MM.1S (cell line): ENCODE measurements around the gene ADAMTS2.

Experiments used
- EZH2phosphoT487 ChIP-seq: fragments of 300-600 bp; sonication (generic); IDR thresholded peaks from 2 replicates; pipeline ENCODE4 v1.6.1; 2018; ENCODE audit warnings: antibody characterized with exemption, low read length
- TF ChIP-seq, protein P1 (sequence below): fragments of 300-600 bp; sonication (generic); IDR thresholded peaks from 2 replicates; pipeline ENCODE4 v1.5.1; 2016; ENCODE audit warnings: antibody characterized with exemption, low read length, mixed read lengths

DNA sequence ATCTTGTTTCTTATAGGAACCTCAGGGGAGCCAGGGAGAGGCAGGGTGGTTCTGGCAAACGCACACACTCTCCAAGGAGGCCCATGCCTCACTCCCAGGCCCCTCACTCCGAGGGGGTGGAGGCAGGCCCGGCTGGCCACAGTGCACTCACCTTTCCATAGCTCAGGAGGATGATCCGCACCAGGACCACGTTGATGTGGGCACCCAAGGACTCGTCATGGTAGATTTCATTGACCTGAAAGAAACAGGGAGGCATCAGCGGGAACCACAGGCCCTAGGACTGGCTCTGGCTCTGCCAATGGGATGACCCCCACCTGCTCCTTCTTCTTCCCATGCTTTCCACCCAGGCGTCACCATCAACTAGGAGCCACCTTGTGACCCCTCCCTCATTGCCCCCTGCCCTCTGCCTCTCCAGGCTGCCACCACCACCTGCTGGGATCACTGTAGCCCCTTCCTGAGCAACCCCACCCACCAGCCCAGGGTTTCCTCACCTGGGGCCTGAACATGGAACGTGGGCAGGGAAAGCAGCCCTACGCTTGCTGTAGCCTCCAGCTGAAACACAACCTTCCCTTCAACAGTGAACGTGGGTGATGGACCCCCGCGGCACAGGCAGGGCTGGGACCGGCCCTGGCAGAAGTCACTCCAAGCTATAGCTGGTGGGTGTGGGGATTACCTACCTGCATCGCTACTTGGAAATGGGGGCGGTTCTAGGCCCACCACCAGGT is 164.2 kb downstream of the ADAMTS2 start:
- TF ChIP-seq EZH2phosphoT487, result no peak
- TF ChIP-seq, protein P1, sequence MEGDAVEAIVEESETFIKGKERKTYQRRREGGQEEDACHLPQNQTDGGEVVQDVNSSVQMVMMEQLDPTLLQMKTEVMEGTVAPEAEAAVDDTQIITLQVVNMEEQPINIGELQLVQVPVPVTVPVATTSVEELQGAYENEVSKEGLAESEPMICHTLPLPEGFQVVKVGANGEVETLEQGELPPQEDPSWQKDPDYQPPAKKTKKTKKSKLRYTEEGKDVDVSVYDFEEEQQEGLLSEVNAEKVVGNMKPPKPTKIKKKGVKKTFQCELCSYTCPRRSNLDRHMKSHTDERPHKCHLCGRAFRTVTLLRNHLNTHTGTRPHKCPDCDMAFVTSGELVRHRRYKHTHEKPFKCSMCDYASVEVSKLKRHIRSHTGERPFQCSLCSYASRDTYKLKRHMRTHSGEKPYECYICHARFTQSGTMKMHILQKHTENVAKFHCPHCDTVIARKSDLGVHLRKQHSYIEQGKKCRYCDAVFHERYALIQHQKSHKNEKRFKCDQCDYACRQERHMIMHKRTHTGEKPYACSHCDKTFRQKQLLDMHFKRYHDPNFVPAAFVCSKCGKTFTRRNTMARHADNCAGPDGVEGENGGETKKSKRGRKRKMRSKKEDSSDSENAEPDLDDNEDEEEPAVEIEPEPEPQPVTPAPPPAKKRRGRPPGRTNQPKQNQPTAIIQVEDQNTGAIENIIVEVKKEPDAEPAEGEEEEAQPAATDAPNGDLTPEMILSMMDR, result no peak
